Measurements from ENCODE around the gene XYLT1.

XYLT1 gene

DNA sequence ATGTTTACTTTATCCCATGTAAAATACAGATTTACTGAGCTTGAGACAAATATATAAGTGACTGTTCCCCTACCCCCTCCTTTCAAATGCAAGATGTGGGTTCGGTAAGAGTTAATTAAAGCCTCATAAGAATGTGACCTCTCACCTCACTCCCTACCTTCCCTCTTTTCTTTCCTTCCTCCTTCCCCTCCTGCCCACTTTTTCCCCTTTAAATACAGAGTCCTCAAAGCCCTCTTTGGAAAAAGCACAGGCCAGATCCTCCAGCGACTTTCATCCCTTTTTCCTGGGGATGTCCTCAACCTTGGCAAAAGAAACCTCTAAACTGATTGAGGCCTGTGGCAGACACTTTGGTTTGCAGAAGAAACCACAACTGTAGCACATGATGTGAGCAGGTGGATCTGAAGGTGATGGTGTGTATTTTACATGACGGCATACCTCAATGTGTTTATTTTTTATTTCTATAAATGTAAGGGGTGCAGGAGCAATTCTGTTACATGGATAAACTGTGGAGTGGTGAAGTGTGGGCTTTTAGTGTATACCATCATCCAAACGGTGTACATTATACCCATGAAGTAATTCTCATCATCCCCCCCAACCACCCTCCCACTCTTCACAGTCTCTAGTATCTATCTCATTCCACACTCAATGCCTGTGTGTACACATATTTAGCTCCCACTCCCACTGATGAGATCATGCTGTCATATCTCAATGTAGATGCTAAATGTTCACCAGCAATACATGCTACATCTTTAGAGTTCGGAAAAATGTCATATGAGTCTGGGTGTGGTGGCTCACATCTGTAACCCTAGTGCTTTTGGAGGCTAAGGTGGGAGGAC, 77.7 kb downstream of the XYLT1 start:
- no peak for DNase-seq

DNA sequence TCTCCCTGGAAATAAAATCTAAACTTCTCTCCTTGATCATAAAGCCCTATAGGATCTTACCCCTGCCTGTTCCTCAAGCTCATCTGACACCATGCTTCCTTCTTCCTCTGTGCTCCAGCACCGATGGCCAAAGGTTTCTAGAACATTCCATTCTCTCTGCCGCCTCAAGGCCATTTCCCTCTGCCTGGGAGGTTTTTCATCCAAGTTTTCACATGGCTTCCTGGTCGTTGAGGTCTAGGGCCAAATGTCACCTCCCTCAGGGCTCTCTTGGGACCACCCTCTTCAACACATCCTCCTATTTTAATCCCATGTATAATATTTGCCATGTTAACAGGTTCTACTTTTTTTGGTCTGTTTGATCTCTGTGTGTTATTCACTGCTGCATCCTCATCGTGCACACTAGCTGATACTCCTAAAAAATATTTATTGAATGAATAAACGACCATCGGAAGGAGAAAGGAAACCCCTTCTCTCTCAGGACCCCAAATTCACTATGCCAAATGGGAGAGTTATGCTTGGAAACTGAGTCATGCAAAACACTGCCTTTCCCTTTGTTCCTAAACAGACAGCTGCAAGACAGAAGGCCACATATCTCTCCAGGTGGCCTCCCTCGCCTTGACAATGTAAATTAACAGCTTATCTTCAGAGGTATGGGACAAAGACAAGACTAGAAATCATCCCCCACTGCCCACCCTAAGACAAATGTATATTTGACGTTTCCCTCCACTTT, 78.5 kb downstream of the XYLT1 start:
- DNase-seq: no peak

DNA sequence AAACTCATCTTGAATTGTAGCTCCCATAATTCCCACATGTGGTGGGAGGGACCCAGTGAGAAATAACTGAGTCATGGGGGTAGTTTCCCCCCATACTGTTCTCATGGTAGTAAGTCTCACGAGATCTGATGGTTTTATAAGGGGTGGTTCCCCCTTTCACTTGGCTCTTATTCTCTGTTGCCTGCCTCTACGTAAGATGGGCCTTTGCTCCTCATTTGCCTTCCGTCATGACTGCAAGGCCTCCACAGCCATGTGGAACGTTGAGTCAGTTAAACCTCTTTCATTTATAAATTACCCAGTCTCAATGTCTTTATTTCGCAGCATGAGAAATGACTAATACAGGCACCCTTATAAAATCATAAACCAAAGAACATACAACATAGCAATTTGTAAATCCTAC, 79.0 kb downstream of the XYLT1 start:
- DNase-seq: no peak

DNA sequence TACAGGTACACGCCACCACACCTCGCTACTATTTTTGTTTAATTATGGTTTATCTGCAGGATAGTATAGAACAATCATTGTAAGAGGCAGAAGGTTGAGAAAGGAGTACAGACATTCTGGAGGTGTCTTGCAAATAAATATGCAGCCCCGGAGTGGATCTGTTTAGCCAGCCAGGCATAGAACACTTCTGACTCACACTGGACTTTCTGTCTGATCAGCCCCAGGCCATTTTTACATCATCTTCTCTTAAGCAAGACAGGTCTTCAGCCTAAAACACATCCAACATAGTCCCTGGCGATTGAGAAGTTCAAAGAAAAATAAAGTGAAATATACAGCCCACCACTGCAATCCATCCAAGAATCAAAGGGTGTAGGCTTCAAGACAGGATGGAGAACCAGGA, 81.4 kb downstream of the XYLT1 start:
- DNase-seq: no peak

DNA sequence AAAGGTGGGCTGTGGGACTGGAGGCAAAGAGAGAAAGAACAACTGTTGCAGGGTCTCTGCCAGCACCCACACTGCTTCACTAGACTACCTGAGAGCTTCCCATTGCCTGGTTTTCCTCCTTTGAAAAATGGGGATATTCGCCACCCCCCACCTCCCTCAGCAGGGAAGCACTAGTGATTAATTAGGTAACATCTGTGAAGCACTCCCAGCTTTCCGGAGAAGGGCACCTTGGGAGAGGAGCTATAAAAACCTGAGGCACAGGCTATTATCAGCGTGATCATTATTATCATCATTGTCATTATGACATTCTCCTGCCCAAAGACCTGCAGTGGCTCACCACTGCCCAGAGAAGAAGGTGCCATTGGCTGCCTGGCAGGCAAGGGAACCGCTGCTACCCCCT, 83.5 kb downstream of the XYLT1 start:
- DNase-seq: no peak

DNA sequence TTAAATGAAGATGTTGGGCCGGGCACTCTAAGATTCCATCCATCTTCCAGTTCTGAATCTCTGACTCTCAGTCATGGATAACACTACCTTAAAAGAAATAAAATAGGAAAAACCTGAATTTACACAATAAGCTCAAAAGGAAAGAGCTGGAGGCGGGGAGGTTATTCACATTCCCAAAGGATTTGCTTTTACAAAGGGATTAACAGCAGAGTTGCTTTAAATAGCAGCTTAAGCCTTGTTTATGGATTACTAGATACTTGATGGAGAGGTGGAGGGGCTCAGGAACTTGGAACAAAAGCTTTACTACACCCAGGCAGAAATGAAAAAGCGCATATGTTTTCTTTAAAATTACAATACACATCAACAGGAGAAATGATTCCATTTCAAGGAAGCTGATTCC, 84.5 kb downstream of the XYLT1 start:
- no peak for DNase-seq

DNA sequence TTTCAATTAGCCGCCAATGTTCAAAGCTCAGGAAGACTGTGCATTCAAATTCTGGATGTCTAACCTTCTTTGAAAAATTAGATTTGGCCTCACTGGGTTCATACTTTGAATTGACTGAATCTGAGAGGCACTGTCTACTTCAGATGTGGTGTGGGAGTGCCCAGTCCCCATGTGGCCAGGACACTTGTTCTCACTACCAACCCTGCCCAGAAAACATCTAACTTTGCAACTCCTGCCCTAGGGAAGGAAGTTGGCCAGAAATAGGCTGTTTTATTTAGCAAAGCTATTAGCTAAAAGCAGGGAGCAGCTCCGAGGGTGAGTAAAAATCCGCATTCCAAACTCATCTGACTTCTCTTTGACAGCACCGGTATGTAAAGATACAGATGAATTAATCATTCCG, 86.3 kb downstream of the XYLT1 start:
- no peak for DNase-seq

DNA sequence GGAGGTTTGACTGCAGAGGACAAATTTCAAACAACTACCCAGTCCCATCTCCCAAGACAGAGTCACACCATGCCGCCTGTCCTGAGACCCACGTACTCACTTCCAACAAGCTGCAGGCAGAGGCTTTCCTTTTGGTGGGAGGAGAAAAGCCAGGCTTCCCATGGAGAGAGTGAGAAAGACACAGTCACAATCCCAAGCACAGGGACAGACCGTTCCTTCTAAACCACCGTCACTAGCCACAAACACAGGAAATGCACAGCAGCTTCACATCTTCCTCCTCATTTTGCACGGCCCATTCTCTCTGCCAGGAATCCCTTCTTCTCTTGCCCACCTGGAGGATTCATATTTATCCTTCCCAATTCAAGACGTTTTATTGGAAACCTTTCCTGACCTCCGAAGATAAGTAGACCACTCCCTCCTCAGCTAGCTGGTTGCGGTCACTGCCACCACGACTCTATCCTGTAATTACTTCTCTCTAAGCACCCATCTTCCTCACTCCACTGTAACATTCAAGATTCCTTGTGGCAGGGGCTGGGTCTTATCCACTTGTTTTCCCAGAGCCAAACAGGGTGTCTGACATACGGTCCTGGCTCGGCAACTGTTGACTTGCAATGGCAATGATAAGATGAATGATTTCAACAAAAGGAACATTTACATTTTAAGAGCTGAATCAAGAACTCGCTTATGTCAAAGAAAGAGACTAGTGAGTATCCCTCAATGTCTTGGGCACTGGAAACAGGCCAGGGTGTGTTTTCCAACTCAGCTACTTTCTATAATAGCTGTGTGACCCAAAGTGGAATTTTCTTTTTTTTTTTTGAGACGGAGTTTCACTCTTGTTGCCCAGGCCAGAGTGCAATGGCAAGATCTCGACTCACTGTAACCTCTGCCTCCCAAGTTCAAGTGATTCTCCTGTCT, 87.6 kb downstream of the XYLT1 start:
- no peak for DNase-seq

DNA sequence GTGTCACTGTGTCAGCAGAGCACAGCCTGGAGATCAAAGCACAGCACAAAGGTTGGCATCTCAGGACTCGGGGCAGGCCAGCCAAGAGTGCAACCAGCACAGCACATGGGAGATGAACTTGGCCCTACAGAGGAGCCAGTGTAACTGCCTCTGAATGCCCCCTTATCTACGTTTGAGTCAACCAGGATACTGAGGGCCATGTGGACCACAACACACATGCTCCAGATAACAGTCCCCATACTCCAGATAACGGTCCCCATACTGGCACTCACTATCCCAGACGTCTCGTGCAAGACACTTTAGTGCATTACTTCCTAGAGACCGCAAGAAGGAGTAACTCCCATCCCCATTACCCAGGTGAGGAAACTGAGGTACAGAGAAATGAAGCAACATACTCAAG, 88.2 kb downstream of the XYLT1 start:
- no peak for DNase-seq

DNA sequence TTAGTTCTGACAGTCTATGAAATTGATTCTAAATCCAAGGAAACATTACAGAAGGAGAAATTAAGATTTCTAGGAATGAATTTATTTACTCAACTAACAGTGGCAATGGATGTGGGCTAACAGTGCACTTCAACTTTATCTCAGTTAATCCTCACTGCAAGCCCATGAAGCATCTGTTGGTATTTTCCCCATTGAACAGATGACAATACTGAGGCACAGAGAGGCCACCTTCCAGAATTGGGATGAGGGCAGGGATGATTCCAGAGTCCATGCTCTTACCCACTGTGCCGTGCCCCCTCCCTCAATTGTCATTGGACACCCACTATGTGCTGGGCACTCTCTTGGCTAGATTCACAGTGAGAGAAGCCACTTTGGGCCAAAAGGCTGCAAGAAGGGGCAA, 89.0 kb downstream of the XYLT1 start:
- no peak for DNase-seq

DNA sequence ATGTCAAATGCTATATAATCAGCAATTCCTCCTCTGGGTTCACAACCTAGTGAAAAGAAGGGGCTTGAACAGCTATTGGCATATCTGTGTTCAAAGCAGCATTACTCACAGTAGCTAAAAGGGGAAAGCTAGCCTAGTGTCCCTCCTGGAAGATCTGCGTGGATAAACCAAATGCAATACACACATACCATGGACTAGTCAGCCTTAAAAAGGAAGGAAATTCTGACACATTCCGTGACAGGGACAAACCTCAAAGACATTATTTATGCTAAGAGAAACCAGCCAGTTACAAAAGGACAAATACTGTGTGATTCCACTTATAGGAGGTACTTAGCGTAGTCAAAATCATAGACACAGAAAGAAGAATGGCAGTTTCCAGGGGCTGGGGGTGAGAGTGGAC, 90.1 kb downstream of the XYLT1 start:
- no peak for DNase-seq

DNA sequence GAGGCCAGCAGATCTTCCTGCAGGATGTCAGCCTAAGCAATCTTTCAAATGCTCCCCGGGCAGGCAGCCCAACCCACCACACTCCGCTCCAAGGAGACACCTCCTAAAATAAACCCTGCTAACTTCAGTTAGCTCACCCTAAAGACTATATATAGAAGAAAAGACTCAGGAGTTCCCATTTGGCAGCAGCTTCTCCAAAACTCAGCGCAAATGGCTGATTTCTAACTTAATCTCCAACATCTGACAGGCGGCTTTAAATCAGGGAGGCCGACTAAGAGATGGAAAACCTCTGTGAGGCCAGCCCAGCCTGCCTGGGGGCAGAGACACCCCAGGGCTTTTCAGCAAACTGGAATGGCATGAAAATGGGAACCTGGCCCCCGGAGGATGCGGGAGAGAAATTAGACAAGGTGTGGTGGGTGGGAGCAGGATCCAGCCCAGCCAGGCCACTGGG, 91.6 kb downstream of the XYLT1 start:
- no peak for DNase-seq

DNA sequence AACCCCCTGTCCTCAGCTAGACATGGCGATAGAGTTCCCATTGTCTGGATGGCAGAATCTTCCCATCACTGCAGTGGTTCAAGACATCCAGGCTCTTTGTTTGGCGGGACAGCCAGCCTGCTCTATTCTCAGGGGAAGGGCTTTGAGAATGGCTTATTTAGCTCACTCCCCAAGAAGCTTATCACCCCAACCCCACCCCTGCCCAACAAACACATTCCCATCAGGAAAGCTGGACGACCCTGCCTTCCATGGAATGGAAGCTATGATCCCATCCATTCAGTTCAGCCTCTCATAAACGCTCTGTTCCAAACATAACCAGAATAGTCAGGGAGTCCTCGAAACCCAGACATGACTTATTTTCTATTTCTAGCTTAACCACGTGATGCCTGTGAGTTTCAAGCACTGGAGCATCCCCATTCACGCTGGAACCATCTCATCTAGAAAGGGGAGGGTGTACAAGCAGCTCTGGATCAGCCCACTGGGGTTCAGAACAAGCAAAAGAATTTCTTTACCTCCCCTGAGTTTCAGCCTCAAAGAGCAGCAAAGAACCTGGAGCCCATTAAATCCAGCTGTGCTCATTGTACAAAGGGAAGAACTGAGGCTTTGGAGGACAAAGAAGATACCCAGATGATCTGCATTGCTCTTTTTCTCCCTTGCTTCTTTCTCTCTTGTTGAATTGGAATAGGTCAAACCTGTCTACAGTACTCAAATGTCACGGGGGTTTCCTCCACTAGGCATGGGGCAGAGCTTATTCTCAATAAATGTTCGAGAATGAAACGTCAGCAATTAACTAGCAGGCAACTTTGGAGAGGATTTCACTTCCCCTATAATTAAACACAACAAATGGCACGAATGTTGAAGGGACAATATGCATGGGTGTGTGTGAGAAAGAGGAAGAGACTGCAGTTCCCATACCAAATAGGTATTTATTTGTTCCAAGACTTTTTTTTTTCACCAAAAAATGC, 93.1 kb downstream of the XYLT1 start:
- no peak for DNase-seq

DNA sequence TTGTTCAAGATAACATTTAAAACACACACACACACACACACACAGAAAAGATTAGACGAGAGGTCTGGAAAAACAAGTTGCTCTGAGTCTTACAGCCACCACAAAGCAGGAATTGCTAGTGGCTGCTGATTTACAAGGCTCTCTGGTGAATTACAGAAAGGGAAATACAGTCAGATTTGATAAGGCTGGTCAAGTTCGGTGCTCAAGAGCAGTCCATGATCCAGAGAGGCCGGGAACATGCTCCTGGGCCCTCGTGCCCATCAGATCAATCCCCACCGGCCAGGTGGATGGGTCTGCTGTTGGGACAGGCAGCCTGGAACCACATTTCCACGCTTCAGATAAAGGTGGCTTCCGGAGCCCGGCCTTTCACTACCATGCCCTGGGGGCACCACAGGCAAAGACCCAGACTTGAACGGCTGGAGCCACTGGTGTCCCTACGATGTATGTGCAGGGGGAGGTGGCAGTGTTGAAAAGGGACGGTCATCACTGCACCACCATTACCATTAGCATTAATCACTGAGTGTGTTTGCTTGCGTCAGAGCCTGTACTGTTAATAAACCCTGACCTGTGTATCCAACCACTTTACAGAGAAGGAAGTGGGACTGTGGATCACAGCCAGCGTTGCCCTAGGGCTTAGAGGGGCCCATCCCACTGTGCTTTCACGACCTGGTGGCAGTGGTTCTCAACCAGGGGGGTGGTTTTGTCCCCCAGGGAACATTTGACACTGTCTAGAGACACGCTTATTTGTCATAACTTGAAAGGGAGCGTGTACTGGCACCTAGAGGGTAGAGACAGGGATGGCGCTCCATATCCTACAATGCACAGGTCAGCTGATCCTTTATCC, 95.1 kb downstream of the XYLT1 start:
- no peak for DNase-seq

DNA sequence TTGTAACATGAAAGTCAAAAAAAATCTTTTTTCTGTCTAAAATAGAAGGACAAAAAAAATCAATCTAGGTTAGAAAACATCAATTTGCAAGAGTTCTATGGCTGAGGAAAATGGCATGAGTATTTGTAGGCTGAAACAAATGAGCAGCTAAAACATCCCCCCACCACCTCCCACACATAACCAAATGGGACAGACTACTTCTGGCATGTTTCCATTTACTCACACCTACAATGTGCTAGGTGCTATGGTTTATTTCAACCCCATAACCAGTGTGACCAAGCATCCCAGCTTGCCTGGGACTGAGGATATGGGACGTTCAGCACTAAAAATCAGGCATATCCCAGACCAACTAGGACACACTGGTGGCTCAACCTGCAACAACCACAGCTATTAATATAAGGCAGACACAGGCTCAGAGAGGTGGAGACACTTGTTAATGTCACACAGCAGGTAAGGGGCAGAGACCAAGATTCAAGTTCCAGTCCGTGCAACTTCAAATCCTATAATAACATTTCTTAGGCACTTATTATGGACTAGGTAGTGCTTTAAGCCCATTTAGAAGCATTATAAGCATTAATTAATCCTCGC, 96.0 kb downstream of the XYLT1 start:
- DNase-seq: no peak

DNA sequence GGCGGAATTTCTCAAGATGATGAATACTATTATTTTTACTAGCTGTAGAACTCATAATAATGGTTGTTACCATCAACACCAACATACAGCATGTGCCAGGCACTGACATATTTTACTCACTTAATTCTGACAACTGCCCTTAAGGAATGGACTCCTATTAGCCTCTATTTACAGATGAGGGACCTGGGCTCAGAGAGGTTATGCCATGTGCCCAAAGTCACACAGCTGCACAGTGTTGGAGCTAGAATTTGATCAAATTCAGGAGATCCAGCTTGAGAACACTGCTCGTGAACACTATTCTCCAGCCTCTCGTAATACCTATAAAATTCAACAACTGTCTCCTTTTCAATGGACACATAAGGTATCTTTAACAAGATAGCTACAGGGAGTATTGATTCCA, 97.2 kb downstream of the XYLT1 start:
- DNase-seq: no peak

DNA sequence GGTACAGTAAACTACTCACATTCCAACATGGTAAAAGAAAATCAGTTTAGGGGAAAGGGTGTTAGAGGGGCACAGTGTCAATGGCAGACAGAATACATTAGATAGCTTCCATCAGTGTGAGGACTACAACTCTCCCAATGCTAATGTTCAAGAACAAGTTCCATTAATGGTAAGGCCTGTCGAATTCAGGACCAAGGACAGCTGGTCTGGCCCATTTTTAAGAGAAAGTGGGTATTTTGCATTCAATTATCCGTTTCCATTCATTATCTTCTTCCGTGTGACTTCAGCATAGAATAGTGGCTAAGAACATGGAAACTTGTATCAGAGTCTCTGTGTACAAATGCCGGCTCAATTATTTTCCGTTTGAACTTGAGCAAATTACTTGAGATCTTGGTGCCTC, 98.4 kb downstream of the XYLT1 start:
- no peak for DNase-seq

DNA sequence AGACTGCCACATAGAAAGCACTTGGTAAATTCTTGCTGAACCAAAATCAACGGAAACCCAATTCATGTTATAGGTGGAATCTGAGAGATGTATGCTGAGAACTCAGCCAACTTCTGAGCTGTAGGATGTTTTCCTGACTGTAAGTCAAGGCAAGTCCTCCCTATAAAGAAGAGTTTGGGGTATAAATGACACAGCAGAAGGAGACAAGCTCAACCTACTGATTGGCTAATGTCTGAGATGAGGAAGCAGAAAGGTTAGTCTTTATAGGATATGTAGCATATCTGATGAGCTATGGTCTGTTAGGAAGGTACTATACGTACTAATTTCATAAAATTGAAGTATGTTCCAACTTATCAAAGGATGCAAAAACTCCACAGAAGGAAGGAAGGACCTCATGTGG, 99.5 kb downstream of the XYLT1 start:
- no peak for DNase-seq

DNA sequence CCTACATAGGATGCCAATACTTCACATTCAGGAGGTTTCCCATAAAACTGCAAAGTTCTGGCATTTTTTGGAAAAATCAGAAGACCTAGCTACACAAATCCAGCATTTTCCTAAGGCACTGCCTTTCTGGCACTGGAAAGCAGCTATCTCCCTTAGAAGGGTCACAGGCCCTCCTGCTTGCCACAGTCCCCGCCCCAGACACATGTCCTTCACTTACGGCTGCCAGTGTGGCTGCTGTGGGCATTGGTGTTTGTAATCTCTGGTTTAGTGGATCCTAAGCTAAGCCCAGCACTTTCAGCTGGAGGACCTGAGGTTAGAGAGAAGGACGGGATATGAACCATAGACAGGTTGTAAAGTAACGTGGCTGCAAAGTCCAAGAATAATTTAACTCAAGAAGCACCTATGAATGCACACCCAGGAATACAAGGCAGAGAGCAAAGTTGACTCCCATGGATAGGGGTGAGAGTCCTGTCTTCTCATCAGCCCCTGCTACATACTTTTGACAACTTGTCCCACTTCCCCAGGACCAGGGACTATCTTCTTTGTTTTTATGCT, 100.0 kb downstream of the XYLT1 start:
- DNase-seq: no peak

DNA sequence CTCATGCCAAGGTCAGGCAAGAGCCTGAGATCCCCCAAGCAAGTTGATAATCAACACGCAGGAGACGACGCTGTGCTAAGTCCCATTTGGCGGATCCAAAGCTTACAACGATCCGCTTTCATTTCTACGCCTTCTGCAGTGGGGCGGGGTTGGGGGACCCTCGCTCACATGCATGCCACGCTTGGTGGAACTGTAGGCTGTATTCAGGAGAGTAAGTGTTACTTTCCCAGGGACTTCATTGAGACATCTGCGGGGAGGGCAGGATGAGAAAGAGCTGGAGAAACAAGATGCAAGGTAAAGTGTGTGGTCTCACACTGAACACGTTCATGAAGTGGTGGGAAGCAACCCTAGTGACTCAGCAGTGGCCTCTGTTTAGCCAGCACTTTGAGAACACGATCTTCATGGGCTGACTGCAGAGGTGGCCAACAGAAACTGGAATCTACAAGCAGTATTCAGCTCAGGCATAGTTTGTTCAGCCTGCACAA, 100.5 kb downstream of the XYLT1 start:
- no peak for DNase-seq

All from activated CD8-positive, alpha-beta memory T cell treated with anti-CD3 and anti-CD28 coated beads for 24 hours (primary cell).